ENCODE results near the gene MALSU1. TPM values are rescaled to one million over a fixed set of nuclear protein-coding genes. Genes with fewer than 3 reads are reported as not detected.

The MALSU1 gene
- total and polyA plus RNA-seq, 2 of the 13 experiments (the other 11 are each of a cell fraction or from before 2014, with no cell fraction given), result 72.0 to 141 TPM

DNA sequence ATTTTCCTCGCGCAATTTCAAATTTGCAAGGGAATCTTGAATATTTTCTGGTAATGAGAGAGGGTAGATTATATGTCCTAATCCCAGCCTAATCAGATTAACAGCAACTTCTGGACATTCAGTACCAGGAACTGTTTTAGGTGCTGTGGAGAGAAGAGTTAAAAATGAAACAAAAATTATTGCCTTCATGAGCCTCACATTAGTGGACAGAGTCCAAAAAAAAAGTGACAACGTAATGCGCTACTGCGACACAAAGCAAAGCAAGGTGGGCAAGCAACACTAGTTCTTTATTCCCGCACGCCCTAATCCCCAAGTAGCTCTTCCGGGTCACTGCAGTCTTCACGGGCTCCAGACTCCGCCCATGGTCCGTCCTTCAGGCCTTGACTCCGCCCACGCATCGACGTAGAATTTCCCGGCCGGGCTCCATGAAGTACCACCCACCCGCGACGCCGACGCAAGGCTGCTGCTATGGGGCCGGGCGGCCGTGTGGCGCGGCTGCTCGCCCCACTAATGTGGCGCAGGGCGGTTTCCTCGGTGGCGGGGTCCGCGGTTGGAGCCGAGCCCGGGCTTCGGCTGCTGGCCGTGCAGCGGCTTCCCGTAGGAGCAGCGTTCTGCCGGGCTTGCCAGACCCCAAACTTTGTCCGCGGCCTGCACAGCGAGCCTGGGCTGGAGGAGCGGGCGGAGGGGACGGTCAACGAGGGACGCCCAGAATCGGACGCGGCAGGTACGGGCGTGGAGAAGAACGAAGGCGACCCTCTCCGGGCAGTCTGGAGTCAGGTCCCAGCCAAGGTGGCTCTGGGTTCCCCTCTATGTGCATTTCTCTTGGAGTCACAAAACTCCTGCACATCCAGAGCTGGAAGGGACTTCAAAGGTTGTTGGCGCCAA lies at the start of gene MALSU1 (continued):
- TF ChIP-seq ZNF230 (CRISPR knock-in tag; IDR thresholded peaks at IDR 0.05) (peak; percentile 83; the same call in 1 of the 2 replicates), ZNF776 (CRISPR knock-in tag; IDR thresholded peaks at IDR 0.05) (peak; percentile 90; the same call in 1 of the 2 replicates), ZNF616 (CRISPR knock-in tag; IDR thresholded peaks at IDR 0.05; ENCODE audit: low read depth) (no peak), ZSCAN31 (CRISPR knock-in tag; IDR thresholded peaks at IDR 0.05; ENCODE audit: low read depth) (peak; percentile 95), ZNF768 (CRISPR knock-in tag; IDR thresholded peaks at IDR 0.05) (peak; percentile 63; the same call in 1 of the 2 replicates), FOXA3 (CRISPR knock-in tag; IDR thresholded peaks at IDR 0.05) (peak; percentile 41), ZMAT3 (CRISPR knock-in tag; conservative IDR thresholded peaks at IDR 0.05) (peak; percentile 80), ZNF720 (CRISPR knock-in tag; IDR thresholded peaks at IDR 0.05) (no peak), ZNF713 (CRISPR knock-in tag; IDR thresholded peaks at IDR 0.05) (no peak), ADNP (CRISPR knock-in tag; IDR thresholded peaks at IDR 0.05) (no peak), SRY (CRISPR knock-in tag; IDR thresholded peaks at IDR 0.05) (no peak; the same call in none of the 2 replicates), ZNF703 (CRISPR knock-in tag; IDR thresholded peaks at IDR 0.05; ENCODE audit: borderline replicate concordance) (peak; percentile 69; the same call in 1 of the 2 replicates), YEATS4 (CRISPR knock-in tag; IDR thresholded peaks at IDR 0.05; ENCODE audit: borderline replicate concordance) (peak; percentile 90), ZNF564 (CRISPR knock-in tag; IDR thresholded peaks at IDR 0.05) (0 out of 2 replicates have a peak, but pooled peaks have one; percentile 74), HOXA3 (CRISPR knock-in tag; IDR thresholded peaks at IDR 0.05) (peak; percentile 92), IRF9 (CRISPR knock-in tag; IDR thresholded peaks at IDR 0.05; ENCODE audit: borderline replicate concordance) (peak; percentile 81; the same call in 1 of the 2 replicates), ZNF790 (CRISPR knock-in tag; IDR thresholded peaks at IDR 0.05; ENCODE audit: borderline replicate concordance) (no peak), E2F1 (CRISPR knock-in tag; IDR thresholded peaks at IDR 0.05) (no peak; the same call in 1 of the 2 replicates), NFE2 (CRISPR knock-in tag; IDR thresholded peaks at IDR 0.05) (no peak), REPIN1 (CRISPR knock-in tag; IDR thresholded peaks at IDR 0.05; ENCODE audit: borderline replicate concordance, low read depth) (peak; percentile 88), CREB1 (IDR thresholded peaks at IDR 0.05) (peak; percentile 86), CREB1 (CRISPR knock-in tag; IDR thresholded peaks at IDR 0.05) (peak; percentile 95), PATZ1 (CRISPR knock-in tag; IDR thresholded peaks at IDR 0.05) (no peak)
- TF ChIP-seq, protein P1, sequence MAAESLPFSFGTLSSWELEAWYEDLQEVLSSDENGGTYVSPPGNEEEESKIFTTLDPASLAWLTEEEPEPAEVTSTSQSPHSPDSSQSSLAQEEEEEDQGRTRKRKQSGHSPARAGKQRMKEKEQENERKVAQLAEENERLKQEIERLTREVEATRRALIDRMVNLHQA (CRISPR knock-in tag; IDR thresholded peaks at IDR 0.05), result no peak
- TF ChIP-seq, protein P2, sequence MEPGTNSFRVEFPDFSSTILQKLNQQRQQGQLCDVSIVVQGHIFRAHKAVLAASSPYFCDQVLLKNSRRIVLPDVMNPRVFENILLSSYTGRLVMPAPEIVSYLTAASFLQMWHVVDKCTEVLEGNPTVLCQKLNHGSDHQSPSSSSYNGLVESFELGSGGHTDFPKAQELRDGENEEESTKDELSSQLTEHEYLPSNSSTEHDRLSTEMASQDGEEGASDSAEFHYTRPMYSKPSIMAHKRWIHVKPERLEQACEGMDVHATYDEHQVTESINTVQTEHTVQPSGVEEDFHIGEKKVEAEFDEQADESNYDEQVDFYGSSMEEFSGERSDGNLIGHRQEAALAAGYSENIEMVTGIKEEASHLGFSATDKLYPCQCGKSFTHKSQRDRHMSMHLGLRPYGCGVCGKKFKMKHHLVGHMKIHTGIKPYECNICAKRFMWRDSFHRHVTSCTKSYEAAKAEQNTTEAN (CRISPR knock-in tag; conservative IDR thresholded peaks at IDR 0.05), result 0 out of 2 replicates have a peak, but pooled peaks have one; percentile 39
